Lower lobe of right lung (tissue), 2 donors: ENCODE measurements around the gene HIC1. TPM values are rescaled to one million over a fixed set of nuclear protein-coding genes. Genes with fewer than 3 reads are reported as not detected.

Source experiments
- ATAC-seq, 2 donors: fragments of 200-7000 bp; cut with Tn5 transposase; one replicate each; pipeline ENCODE4 v1.9.1; 2020 to 2022; ENCODE audit warnings: mild to moderate bottlenecking in 2 of 2, moderate library complexity in 2 of 2
- DNase-seq: peaks from one replicate; pipeline ENCODE4 v3.0.0-alpha.2; 2020
- H3K27ac ChIP-seq: fragments of 200-600 bp; one replicate; pipeline ENCODE4 v1.8.0; 2022
- H3K27me3 ChIP-seq: fragments of 200-600 bp; one replicate; pipeline ENCODE4 v1.8.0; 2022; ENCODE audit warnings: low read depth
- H3K36me3 ChIP-seq: fragments of 200-600 bp; one replicate; pipeline ENCODE4 v1.8.0; 2022; ENCODE audit warnings: mild to moderate bottlenecking
- H3K4me1 ChIP-seq: fragments of 200-600 bp; one replicate; pipeline ENCODE4 v1.8.0; 2022
- H3K4me3 ChIP-seq: fragments of 200-600 bp; one replicate; pipeline ENCODE4 v1.8.0; 2022; ENCODE audit warnings: mild to moderate bottlenecking
- H3K9me3 ChIP-seq: fragments of 200-600 bp; one replicate; pipeline ENCODE4 v1.8.0; 2022
- intact Hi-C: fragments of 100-400 bp; cut with DNase I; formaldehyde crosslinking; loops from one replicate; pipeline ENCODE4 v1.11.0; 2022
- total RNA-seq: library from RNA; stranded (reverse); fragmentation: NEBNext Ultra II Directional; extraction: Animal tissue kit (Norgen Biotek cat#: 25700); gene quantifications from one replicate; pipeline ENCODE4 v1.2.1, GENCODE V29; 2021
- TF ChIP-seq, protein P1 (sequence below): fragments of 200-600 bp; IDR thresholded peaks from one replicate; pipeline ENCODE4 v1.8.0; 2022; ENCODE audit warnings: antibody characterized with exemption, mild to moderate bottlenecking
- donor health status: DM: no; HTN: yes; CAD: no; lungs with severe emphysema.

Gene HIC1
- total RNA-seq, 1 donor from 2014 or later, result 20.6 TPM

DNA sequence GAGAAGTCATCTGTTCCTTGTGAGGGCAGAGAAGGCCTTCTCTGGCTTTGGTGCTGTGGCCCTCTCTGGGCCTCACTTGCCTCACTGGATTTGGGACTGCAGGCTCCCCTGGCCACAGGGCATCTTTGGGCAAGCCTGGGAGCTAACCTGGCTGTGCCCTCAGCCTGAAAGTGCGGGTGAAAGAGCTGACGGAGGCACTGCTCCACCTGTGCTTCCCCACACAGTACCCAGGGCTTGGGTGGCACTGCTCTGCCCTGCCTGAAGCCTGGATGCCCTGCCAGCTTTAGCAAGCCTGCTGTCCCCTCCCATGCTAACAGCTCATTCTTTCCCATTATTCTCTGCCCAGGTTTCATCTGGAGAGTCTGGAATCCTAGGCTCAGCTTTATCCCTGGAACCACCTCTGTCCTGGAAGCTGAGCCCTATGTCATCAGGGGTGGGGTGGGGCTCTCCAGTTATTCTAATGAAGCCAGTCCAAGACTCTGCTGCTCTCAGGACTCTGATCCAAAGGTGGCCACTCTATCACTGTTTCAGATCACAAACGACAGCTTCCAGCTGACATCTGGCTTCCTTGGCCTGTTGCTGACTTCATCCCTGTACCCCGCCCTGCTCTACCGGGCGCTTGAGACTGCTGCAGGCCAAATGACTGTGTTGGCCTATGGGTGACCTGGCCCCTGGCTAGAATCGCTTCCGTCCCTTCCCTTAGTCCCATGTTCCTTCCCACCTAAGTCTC is 29.3 kb downstream of the HIC1 start:
- peak; percentile 48 for DNase-seq
- H3K9me3 ChIP-seq, result no peaks in the 10 kb centered on the region
- H3K4me3 ChIP-seq, result no peak overlapping the region
- H3K27me3 ChIP-seq, result no peaks in the 10 kb centered on the region
- intact Hi-C loops, result no loop called here
- TF ChIP-seq, protein P1, sequence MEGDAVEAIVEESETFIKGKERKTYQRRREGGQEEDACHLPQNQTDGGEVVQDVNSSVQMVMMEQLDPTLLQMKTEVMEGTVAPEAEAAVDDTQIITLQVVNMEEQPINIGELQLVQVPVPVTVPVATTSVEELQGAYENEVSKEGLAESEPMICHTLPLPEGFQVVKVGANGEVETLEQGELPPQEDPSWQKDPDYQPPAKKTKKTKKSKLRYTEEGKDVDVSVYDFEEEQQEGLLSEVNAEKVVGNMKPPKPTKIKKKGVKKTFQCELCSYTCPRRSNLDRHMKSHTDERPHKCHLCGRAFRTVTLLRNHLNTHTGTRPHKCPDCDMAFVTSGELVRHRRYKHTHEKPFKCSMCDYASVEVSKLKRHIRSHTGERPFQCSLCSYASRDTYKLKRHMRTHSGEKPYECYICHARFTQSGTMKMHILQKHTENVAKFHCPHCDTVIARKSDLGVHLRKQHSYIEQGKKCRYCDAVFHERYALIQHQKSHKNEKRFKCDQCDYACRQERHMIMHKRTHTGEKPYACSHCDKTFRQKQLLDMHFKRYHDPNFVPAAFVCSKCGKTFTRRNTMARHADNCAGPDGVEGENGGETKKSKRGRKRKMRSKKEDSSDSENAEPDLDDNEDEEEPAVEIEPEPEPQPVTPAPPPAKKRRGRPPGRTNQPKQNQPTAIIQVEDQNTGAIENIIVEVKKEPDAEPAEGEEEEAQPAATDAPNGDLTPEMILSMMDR, result no peak
- H3K4me1 ChIP-seq, result peaks cover 73% of the 10 kb centered on the region
- H3K27ac ChIP-seq, result peak overlapping the region; percentile 81
- peak; percentile 12 to 33 for ATAC-seq
- peaks cover 25% of the 10 kb centered on the region for H3K36me3 ChIP-seq

DNA sequence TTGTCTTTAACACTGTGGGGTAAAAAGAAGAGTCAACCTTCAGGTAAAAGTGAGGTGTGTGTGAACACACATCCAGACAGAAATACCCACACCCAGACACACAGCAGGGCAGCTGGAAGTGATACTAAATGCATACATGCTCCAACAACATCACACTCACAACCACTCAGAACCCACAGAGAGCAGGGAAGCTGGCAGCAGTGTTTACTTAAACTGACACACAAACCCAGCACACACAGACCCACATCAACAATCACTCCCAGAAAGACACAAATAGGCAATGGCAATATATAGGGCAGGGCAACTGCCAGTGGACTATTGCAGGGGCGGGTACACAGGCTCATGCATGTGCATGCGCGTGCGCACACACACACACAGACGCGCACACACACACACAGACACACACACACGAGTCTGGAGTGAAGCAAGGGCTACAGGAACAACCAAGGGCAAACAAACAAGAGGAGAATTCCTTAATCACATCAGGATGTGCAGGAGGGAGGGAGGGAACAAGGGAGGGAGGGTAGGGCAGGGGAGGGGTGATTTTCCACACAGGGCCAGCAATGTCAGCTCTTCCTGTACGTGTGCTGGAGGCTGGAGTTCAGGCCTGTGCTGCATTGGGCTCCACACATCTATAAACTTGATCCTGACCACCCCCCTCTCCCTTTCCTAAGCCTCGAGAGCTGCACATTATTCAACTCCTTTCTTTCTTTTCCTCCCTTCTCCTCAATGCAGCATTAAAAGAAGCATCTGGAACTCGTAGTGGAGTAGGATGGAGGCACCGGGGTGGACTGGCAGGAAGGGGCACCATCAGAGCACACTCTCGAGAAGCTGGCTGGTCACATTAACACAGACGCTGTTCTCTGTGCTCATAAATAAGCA is 30.1 kb downstream of the HIC1 start:
- intact Hi-C loops, result no loop called here
- ATAC-seq (peak in 1 of 2 donors; percentile 22), DNase-seq (peak; percentile 57)
- H3K27ac ChIP-seq, result peak overlapping the region; percentile 81
- H3K36me3 ChIP-seq, result peaks cover 17% of the 10 kb centered on the region
- TF ChIP-seq, protein P1, result no peak
- no peaks in the 10 kb centered on the region for H3K27me3 ChIP-seq
- peaks cover 81% of the 10 kb centered on the region for H3K4me1 ChIP-seq
- no peak overlapping the region for H3K4me3 ChIP-seq
- H3K9me3 ChIP-seq, result no peaks in the 10 kb centered on the region

DNA sequence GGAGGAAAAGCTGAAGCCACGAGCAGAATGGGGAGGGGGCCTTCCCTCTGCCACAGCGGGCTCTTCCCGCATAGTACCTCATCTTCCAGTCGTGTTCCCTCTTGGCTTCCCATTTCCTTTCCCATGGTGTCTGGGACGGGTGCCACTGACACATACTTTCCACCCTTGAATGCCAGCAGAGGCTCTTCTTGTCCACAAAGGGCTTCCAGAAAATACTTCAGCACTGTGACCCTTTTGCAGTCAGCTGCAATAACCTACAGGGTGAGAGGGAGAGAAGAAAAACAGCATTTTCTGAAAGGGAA is 30.7 kb downstream of the HIC1 start:
- intact Hi-C loops, result no loop called here
- Histone ChIP-seq H3K4me1 (peaks cover 87% of the 10 kb centered on the region), H3K27me3 (no peaks in the 10 kb centered on the region), H3K36me3 (peaks cover 11% of the 10 kb centered on the region), H3K9me3 (no peaks in the 10 kb centered on the region), H3K27ac (peak overlapping the region; percentile 81), H3K4me3 (no peak overlapping the region)
- DNase-seq (peak; percentile 38), ATAC-seq (no peak)
- TF ChIP-seq, protein P1, result no peak

DNA sequence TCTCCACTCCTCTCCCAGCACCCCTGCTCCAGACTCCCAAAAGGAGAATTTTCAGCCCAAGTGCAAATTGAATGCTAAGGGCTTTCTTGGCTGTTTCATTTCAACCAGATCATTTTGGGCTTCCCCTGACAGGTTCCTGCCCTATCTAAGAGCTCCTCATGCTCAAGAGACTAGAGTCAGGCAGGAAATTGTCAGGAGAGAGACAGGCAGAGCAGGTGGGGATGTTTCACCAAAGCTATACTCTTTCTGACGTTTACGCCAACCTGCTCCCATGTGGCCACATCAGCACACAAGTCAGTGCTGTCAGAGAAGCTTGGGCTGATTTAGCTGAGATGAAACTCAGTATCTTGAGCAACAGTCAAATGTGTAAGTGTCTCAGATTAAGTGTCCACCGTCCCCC is 31.4 kb downstream of the HIC1 start:
- DNase-seq (no peak), ATAC-seq (no peak)
- Histone ChIP-seq H3K4me3 (no peak overlapping the region), H3K9me3 (no peaks in the 10 kb centered on the region), H3K36me3 (peaks cover 4% of the 10 kb centered on the region), H3K27ac (peak overlapping the region; percentile 81), H3K4me1 (peaks cover 94% of the 10 kb centered on the region), H3K27me3 (no peaks in the 10 kb centered on the region)
- TF ChIP-seq, protein P1, result no peak
- intact Hi-C loops, result no loop called here

DNA sequence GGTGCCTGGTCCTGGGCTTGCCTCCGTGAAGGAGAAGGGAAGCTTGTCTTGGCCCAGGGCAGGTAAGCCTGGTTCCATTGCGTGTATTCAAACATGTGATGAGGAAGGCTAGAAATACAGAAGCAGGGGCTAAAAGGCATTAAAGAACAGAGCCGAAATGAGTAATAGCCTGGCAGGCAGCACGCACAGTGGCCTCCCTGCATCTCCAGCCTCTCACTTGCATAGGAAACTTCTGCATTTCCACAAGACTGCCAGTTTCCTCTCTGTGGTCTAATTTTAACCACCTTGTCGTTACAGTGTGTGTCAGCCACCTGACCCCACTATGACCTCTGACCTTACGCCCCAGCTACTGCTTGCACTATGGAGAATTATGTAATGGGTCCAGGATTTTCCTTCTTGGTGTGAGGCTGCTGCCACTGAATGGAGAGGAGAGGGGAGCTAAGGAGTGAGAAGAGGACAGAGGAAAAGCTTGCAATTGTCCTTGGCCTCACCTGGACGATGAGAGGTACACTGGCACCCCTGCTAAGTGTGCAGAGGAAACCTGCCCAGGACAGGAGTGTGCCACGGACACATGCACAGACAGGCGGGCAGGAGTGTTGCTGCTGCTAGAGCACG is 32.8 kb downstream of the HIC1 start:
- TF ChIP-seq, protein P1, result no peak
- peaks cover 99% of the 10 kb centered on the region for H3K4me1 ChIP-seq
- no peak overlapping the region for H3K4me3 ChIP-seq
- intact Hi-C loops, result no loop called here
- H3K27me3 ChIP-seq, result no peaks in the 10 kb centered on the region
- no peaks in the 10 kb centered on the region for H3K9me3 ChIP-seq
- DNase-seq, result peak; percentile 76
- ATAC-seq, result peak; percentile 39 to 58
- peak overlapping the region; percentile 44 for H3K27ac ChIP-seq
- no peaks in the 10 kb centered on the region for H3K36me3 ChIP-seq
